Panc1 (cell line): ENCODE measurements around the gene DNAJC18.

Experiments
- POLR2AphosphoS5 ChIP-seq: IDR thresholded peaks from 2 replicates; pipeline ENCODE4 v1.6.1; 2012; ENCODE audit warnings: mild to moderate bottlenecking, low read depth, low read length, moderate library complexity
- TF ChIP-seq, protein P1 (sequence below): fragments of 450-650 bp; IDR thresholded peaks from 2 replicates; pipeline ENCODE4 v1.5.1; 2017; ENCODE audit warnings: mild to moderate bottlenecking

DNA sequence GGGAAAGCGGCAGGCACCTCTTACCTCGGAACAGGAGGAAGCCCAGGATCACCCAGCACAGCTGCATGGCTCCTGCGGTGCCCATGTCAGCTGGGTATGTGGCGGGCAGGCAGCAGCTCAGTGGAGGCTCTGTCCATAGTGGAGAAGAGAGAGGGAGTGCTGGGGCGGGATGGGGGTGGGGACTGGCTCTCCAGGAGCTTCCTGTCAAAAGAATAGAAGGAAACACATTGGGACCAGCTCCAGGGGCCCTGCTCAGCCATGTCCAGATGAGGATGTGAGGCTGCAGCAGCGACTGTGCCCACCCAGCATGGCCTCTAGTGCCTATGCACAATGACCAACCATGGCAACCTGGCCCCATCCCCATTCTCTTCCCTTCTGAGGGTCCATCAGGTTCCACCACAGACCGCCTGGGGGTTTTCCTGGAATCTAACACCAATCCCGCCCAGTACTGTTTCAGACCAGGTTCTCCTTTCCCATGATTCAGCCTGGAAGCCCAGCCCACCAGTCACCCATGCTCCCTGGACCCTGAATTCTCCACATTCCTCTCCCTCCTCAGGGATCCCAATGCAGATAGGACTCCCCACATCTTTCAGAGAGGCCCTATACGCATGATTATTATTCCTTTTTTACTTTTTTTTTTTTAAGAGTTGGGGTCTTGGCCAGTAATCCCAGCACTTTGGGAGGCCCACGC lies 23.4 kb upstream of the DNAJC18 start, which contains the start of gene ECSCR:
- TF ChIP-seq, protein P1, sequence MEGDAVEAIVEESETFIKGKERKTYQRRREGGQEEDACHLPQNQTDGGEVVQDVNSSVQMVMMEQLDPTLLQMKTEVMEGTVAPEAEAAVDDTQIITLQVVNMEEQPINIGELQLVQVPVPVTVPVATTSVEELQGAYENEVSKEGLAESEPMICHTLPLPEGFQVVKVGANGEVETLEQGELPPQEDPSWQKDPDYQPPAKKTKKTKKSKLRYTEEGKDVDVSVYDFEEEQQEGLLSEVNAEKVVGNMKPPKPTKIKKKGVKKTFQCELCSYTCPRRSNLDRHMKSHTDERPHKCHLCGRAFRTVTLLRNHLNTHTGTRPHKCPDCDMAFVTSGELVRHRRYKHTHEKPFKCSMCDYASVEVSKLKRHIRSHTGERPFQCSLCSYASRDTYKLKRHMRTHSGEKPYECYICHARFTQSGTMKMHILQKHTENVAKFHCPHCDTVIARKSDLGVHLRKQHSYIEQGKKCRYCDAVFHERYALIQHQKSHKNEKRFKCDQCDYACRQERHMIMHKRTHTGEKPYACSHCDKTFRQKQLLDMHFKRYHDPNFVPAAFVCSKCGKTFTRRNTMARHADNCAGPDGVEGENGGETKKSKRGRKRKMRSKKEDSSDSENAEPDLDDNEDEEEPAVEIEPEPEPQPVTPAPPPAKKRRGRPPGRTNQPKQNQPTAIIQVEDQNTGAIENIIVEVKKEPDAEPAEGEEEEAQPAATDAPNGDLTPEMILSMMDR = no peak
- no peak for TF ChIP-seq POLR2AphosphoS5
